Subcutaneous adipose tissue (tissue), 4 donors: ENCODE results near the gene MLPH. TPM values are rescaled to one million over a fixed set of nuclear protein-coding genes. Genes with fewer than 3 reads are reported as not detected.

ENCODE experiments used
- CTCF ChIP-seq: fragments of 450-650 bp; IDR thresholded peaks from one replicate; pipeline ENCODE4 v1.5.1; 2016; ENCODE audit warnings: low read depth, mild to moderate bottlenecking, control low read depth, antibody characterized with exemption, moderate library complexity
- total RNA-seq, 4 donors: library from RNA; depleted of rRNA; stranded (reverse); fragments of >200 nt; gene quantifications; one replicate each; pipeline ENCODE4 v1.1.0, GENCODE V29; 2016

Gene MLPH
- total RNA-seq, 4 donors from 2014 or later = 7.1 to 24.7 (median 16.4) TPM

DNA sequence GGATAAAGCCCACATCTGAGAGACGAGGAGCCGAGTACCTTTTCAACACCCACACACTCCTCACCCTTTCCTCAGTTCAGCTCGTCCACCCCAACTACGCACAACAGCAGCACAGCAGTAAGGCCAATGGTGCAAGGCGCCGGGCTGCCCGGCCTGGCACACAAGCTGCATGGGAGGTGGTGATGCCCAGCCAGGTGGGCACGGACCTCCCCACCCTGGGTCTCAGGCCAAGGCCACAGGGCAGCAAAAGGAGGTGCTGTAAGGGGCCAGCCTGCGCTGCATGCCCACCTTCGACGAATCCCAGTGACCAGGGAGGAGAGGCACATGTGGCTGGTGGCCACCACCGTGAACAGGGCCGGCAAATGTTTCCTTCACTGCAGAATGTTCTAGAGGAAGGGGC is 36.5 kb upstream of the MLPH start:
- no peak for TF ChIP-seq CTCF

- no peak for TF ChIP-seq CTCF
These were observed 35.2 kb upstream of the MLPH start for GRCh38 chr2:237451643-237452469.

DNA sequence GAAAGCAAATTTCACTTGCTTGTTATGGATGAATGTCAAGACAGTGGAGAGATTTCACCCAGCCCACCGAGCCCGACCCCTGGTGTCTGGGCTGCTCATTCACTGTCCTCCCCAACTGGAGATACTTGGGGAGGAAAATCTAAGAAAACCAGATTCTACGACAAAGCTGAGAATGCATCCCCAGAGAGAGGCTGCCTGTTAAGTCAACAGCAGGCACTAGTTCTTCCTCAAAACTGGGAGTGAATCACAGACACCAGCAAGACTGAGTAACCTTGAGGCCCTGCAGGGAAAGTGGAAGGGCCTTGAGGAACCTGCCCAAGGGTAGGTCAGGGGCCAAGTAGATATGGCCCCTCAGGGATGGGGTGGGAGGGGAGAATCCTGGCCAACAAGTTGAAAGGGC is 34.2 kb upstream of the MLPH start:
- no peak for TF ChIP-seq CTCF

- no peak for TF ChIP-seq CTCF
These were observed 33.4 kb upstream of the MLPH start for GRCh38 chr2:237453671-237454070.

GRCh38 chr2:237455764-237456163 is 31.3 kb upstream of the MLPH start:
- no peak for TF ChIP-seq CTCF

DNA sequence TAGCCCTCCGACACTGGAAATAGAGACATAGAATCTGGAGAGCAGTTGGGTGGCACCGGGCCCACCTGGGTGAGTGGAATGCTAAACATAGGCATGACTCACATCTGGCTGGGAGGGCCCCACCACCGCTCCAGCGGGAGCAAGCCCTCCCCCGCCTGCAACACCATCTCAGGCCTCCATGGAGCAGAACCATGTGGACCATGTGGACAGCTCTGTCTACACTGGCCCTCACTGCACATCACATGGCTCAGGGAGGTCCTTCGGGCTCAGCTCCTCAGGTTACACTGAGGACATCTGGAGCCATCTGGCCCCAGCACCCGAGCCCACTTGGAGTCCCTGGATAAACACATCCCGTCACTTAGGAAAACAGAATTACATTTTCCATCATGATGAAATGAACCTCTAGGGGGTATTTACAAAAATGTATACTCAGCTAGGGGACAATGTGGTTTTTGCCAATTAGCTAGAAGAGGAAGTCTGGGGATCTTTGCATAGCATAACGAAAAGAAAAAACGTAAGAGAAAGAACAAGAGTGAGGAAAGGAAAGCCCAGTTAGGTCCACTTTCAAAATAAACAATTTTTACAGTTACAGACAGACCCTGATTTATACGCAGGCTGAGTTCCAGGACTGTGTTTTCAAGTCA is 30.7 kb upstream of the MLPH start:
- no peak for TF ChIP-seq CTCF

DNA sequence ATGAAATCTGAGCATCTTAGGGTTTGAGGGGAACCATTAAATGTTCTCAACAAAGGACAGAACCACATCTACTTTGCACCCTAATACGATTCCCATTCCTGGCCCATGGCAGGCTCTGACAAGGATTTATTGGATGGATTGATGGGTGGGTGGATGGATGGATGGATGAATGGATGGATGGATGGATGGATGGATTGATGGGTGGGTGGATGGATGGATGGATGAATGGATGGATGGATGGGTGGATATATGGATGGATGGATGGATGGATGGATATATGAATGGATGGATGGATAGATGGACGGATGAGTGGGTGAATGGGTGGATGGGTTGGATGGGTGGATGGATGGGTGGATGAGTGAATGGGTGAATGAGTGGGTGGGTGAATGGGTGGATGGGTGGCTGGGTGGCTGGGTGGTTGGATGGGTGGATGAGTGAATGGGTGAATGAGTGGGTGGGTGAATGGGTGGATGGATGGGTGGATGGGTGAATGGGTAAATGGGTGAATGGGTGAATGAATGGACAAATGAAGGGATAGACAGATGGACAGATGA is 29.6 kb upstream of the MLPH start:
- TF ChIP-seq CTCF = no peak
